Thyroid gland (tissue), 4 donors: ENCODE measurements around the gene PHTF1. TPM values are rescaled to one million over a fixed set of nuclear protein-coding genes. Genes with fewer than 3 reads are reported as not detected.

Experiments
- DNase-seq, 2 donors: peaks; one replicate each; pipeline ENCODE4 v3.0.0-alpha.2; 2019
- H3K27ac ChIP-seq, 3 donors: fragments of 200-600 bp; sonication (generic); 1 replicate in 2 of 3; 2 replicates in 1 of 3; pipeline ENCODE4 v1.5.1; 2016 to 2019; ENCODE audit warnings: mild to moderate bottlenecking in 1 of 3, moderate library complexity in 1 of 3
- H3K27me3 ChIP-seq: fragments of 200-600 bp; sonication (generic); one replicate; pipeline ENCODE4 v1.5.1; 2019
- H3K36me3 ChIP-seq, 2 donors: fragments of 200-600 bp; sonication (generic); one replicate each; pipeline ENCODE4 v1.5.1; 2016 to 2019
- H3K4me1 ChIP-seq, 2 donors: fragments of 200-600 bp; sonication (generic); one replicate each; pipeline ENCODE4 v1.5.1; 2017 to 2019
- H3K4me3 ChIP-seq, 3 donors: fragments of 200-600 bp; sonication (generic); replicated peaks in 1 of 3; 1 replicate in 2 of 3; 2 replicates in 1 of 3; pipeline ENCODE4 v1.5.1; 2016; ENCODE audit warnings: mild to moderate bottlenecking in 1 of 3
- H3K9me3 ChIP-seq: fragments of 200-600 bp; sonication (generic); one replicate; pipeline ENCODE4 v1.5.1; 2017
- CTCF ChIP-seq, 6 experiments: fragments of 200-600 bp in 3 of 6; fragments of 450-650 bp in 3 of 6; sonication (generic) in 3 of 6; IDR thresholded peaks; one replicate each; pipeline ENCODE4 v1.5.1; 2016 to 2019; ENCODE audit warnings: antibody characterized with exemption in 6 of 6, mild to moderate bottlenecking in 2 of 6, inconsistent platforms in 1 of 6, moderate library complexity in 1 of 6
- POLR2A ChIP-seq, 2 donors: fragments of 450-650 bp; IDR thresholded peaks; one replicate each; pipeline ENCODE4 v1.6.1; 2017; ENCODE audit warnings: antibody characterized with exemption in 2 of 2, mild to moderate bottlenecking in 2 of 2, moderate library complexity in 1 of 2
- WGBS, 2 donors: methylation state at CpG; one replicate each; pipeline ENCODE4 v1.1.5; 2017; 5-methylcytosine and 5-hydroxymethylcytosine counted together
- intact Hi-C: fragments of 100-400 bp; cut with DNase I; formaldehyde crosslinking; loops from one replicate; pipeline ENCODE4 v1.15.1; 2023
- total RNA-seq, 4 donors: library from RNA; depleted of rRNA; stranded (reverse); fragments of >200 nt; gene quantifications; one replicate each; pipeline ENCODE4 v1.2.3, GENCODE V29; 2016

The PHTF1 gene
- total RNA-seq, 4 donors from 2014 or later: 14.4 to 25.4 (median 20.9) TPM

- intact Hi-C loops: no loop called here
- no peak for DNase-seq
- TF ChIP-seq POLR2A (IDR thresholded peaks at IDR 0.05) (no peak), CTCF (IDR thresholded peaks at IDR 0.05) (no peak)
- no peak overlapping the region for H3K27ac ChIP-seq
- no peak overlapping the region for H3K4me3 ChIP-seq
- no peaks in the 10 kb centered on the region for H3K27me3 ChIP-seq
- H3K4me1 ChIP-seq: no peaks in the 10 kb centered on the region
- no peaks in the 10 kb centered on the region for H3K9me3 ChIP-seq
- H3K36me3 ChIP-seq: peaks cover 0 to 7% of the 10 kb centered on the region in 2 donors
- WGBS, 2 donors: 92 to 95% methylated on average over 9 of the region's 9 CpGs
Observed at GRCh38 chr1:113793878-113794834, 34.9 kb upstream of the PHTF1 start.

- H3K36me3 ChIP-seq: peaks cover 0 to 7% of the 10 kb centered on the region in 2 donors
- H3K4me1 ChIP-seq: no peaks in the 10 kb centered on the region
- no peaks in the 10 kb centered on the region for H3K27me3 ChIP-seq
- no peak for DNase-seq
- H3K27ac ChIP-seq: no peak overlapping the region
- intact Hi-C loops: no loop called here
- H3K9me3 ChIP-seq: no peaks in the 10 kb centered on the region
- WGBS, 2 donors: 90 to 98% methylated on average over 1 of the region's 1 CpG
- no peak overlapping the region for H3K4me3 ChIP-seq
- TF ChIP-seq POLR2A (IDR thresholded peaks at IDR 0.05) (no peak), CTCF (IDR thresholded peaks at IDR 0.05) (no peak)
Observed at GRCh38 chr1:113792986-113793385, 33.7 kb upstream of the PHTF1 start.

GRCh38 chr1:113792471-113792870, 33.2 kb upstream of the PHTF1 start:
- DNase-seq: no peak
- Histone ChIP-seq H3K36me3 (peaks cover 0 to 7% of the 10 kb centered on the region in 2 donors), H3K27ac (no peak overlapping the region), H3K9me3 (no peaks in the 10 kb centered on the region), H3K27me3 (no peaks in the 10 kb centered on the region), H3K4me3 (no peak overlapping the region), H3K4me1 (no peaks in the 10 kb centered on the region)
- intact Hi-C loops: no loop called here
- no peak for TF ChIP-seq CTCF (IDR thresholded peaks at IDR 0.05)
- no peak for TF ChIP-seq POLR2A (IDR thresholded peaks at IDR 0.05)
- 86 to 89% methylated on average over 5 of the region's 5 CpGs for WGBS, 2 donors

- 90 to 93% methylated on average over 3 of the region's 3 CpGs for WGBS, 2 donors
- no peak for TF ChIP-seq CTCF (IDR thresholded peaks at IDR 0.05)
- no peak for TF ChIP-seq POLR2A (IDR thresholded peaks at IDR 0.05)
- no peaks in the 10 kb centered on the region for H3K9me3 ChIP-seq
- H3K27ac ChIP-seq: no peak overlapping the region
- H3K36me3 ChIP-seq: no peaks in the 10 kb centered on the region
- H3K4me3 ChIP-seq: no peak overlapping the region
- intact Hi-C loops: no loop called here
- peaks cover 0 to 5% of the 10 kb centered on the region in 2 donors for H3K4me1 ChIP-seq
- DNase-seq: no peak
- no peaks in the 10 kb centered on the region for H3K27me3 ChIP-seq
Observed at GRCh38 chr1:113788802-113789201, 29.5 kb upstream of the PHTF1 start.

- DNase-seq: no peak
- H3K27ac ChIP-seq: no peak overlapping the region
- intact Hi-C loops: no loop called here
- no peak overlapping the region for H3K4me3 ChIP-seq
- H3K4me1 ChIP-seq: peaks cover 11 to 13% of the 10 kb centered on the region in 2 donors
- H3K9me3 ChIP-seq: no peaks in the 10 kb centered on the region
- 92 to 95% methylated on average over 3 of the region's 3 CpGs for WGBS, 2 donors
- H3K27me3 ChIP-seq: no peaks in the 10 kb centered on the region
- TF ChIP-seq CTCF (IDR thresholded peaks at IDR 0.05) (no peak), POLR2A (IDR thresholded peaks at IDR 0.05) (no peak)
- H3K36me3 ChIP-seq: no peaks in the 10 kb centered on the region
Observed at GRCh38 chr1:113787663-113788062, 28.4 kb upstream of the PHTF1 start.
